Body of pancreas (tissue), 4 donors: Measurements from ENCODE around the gene MAB21L4. TPM values are rescaled to one million over a fixed set of nuclear protein-coding genes. Genes with fewer than 3 reads are reported as not detected.

Experiments used
- ATAC-seq: fragments of 150-250 bp; one replicate; pipeline ENCODE4 v1.9.1; 2016
- DNase-seq, 4 donors: peaks; one replicate each; pipeline ENCODE4 v3.0.0-alpha.2; 2019
- H3K27ac ChIP-seq, 4 donors: fragments of 200-600 bp; sonication (generic); 1 replicate in 3 of 4; 2 replicates in 1 of 4; pipeline versions ENCODE4 v1.5.1 to v1.6.1; 2016 to 2019; ENCODE audit warnings: mild to moderate bottlenecking in 1 of 4, mixed read lengths in 1 of 4, moderate library complexity in 1 of 4
- H3K27me3 ChIP-seq, 2 donors: fragments of 200-600 bp; sonication (generic); one replicate each; pipeline ENCODE4 v1.6.0; 2016; ENCODE audit warnings: mild to moderate bottlenecking in 1 of 2
- H3K36me3 ChIP-seq, 2 donors: fragments of 200-600 bp; sonication (generic); replicated peaks in 1 of 2; 2 replicates each; pipeline ENCODE4 v1.5.1; 2016; ENCODE audit warnings: low read depth in 2 of 2; ENCODE audit not compliant: insufficient read depth in 1 of 2
- H3K4me1 ChIP-seq: fragments of 200-600 bp; sonication (generic); one replicate; pipeline ENCODE4 v1.6.0; 2016
- H3K4me3 ChIP-seq, 2 donors: fragments of 200-600 bp; sonication (generic); 1 replicate in 1 of 2; 2 replicates in 1 of 2; pipeline ENCODE4 v1.5.1; 2016 to 2019
- H3K9me3 ChIP-seq, 3 donors: fragments of 200-600 bp; sonication (generic); 1 replicate in 2 of 3; 2 replicates in 1 of 3; pipeline ENCODE4 v1.5.1; 2016
- CTCF ChIP-seq, 7 experiments: fragments of 450-650 bp in 4 of 7; fragments of 200-600 bp in 3 of 7; sonication (generic) in 3 of 7; IDR thresholded peaks; one replicate each; pipeline ENCODE4 v1.5.1; 2016 to 2019; ENCODE audit warnings: antibody characterized with exemption in 7 of 7
- POLR2A ChIP-seq, 3 donors: fragments of 450-650 bp; IDR thresholded peaks; one replicate each; pipeline ENCODE4 v1.6.1; 2016; ENCODE audit warnings: antibody characterized with exemption in 3 of 3, mild to moderate bottlenecking in 2 of 3
- WGBS, 2 donors: methylation state at CpG; one replicate each; pipeline ENCODE4 v1.1.5; 2017; 5-methylcytosine and 5-hydroxymethylcytosine counted together
- intact Hi-C: fragments of 100-400 bp; cut with DNase I; formaldehyde crosslinking; loops from one replicate; pipeline ENCODE4 v1.15.1; 2023
- total RNA-seq, 2 donors: library from RNA; depleted of rRNA; stranded (reverse); fragments of >200 nt; gene quantifications; one replicate each; pipeline ENCODE4 v1.1.0, GENCODE V29; 2016

The MAB21L4 gene
- total RNA-seq, 2 donors from 2014 or later = 0.26 TPM; not detected in 1

GRCh38 chr2:240885566-240885965, 10.4 kb downstream of the MAB21L4 start:
- Histone ChIP-seq H3K36me3 (no peaks in the 10 kb centered on the region), H3K27me3 (no peaks in the 10 kb centered on the region), H3K4me1 (no peaks in the 10 kb centered on the region), H3K9me3 (no peaks in the 10 kb centered on the region), H3K4me3 (no peak overlapping the region), H3K27ac (no peak overlapping the region)
- WGBS, 2 donors = 70% methylated on average over 1 of the region's 1 CpG
- intact Hi-C loops = no loop called here
- DNase-seq = no peak
- no peak for ATAC-seq
- TF ChIP-seq CTCF (IDR thresholded peaks at IDR 0.05) = no peak

- Histone ChIP-seq H3K9me3 (no peaks in the 10 kb centered on the region), H3K4me1 (no peaks in the 10 kb centered on the region), H3K4me3 (no peak overlapping the region), H3K27me3 (no peaks in the 10 kb centered on the region), H3K27ac (no peak overlapping the region), H3K36me3 (no peaks in the 10 kb centered on the region)
- intact Hi-C loops = no loop called here
- WGBS, 2 donors = 56 to 60% methylated on average over 2 to 3 of the region's 3 CpGs
- no peak for DNase-seq
- TF ChIP-seq CTCF (IDR thresholded peaks at IDR 0.05) (no peak), POLR2A (IDR thresholded peaks at IDR 0.05) (no peak)
- no peak for ATAC-seq
Observed at GRCh38 chr2:240884745-240885144, 11.2 kb downstream of the MAB21L4 start.

GRCh38 chr2:240884221-240884620, 11.7 kb downstream of the MAB21L4 start:
- H3K27me3 ChIP-seq = no peaks in the 10 kb centered on the region
- no peaks in the 10 kb centered on the region for H3K9me3 ChIP-seq
- WGBS, 2 donors = 95 to 100% methylated on average over 2 of the region's 2 CpGs
- TF ChIP-seq POLR2A (IDR thresholded peaks at IDR 0.05) (no peak), CTCF (IDR thresholded peaks at IDR 0.05) (no peak)
- no peak overlapping the region for H3K27ac ChIP-seq
- intact Hi-C loops = no loop called here
- H3K4me1 ChIP-seq = no peaks in the 10 kb centered on the region
- no peak overlapping the region for H3K4me3 ChIP-seq
- peak in 1 of 4 donors; percentile 4 for DNase-seq
- H3K36me3 ChIP-seq = no peaks in the 10 kb centered on the region
- no peak for ATAC-seq

- no peak for TF ChIP-seq POLR2A (IDR thresholded peaks at IDR 0.05)
- TF ChIP-seq CTCF (IDR thresholded peaks at IDR 0.05) = no peak
- peak in 2 of 4 donors; percentile 5 to 9 for DNase-seq
- Histone ChIP-seq H3K27me3 (no peaks in the 10 kb centered on the region), H3K4me1 (no peaks in the 10 kb centered on the region), H3K27ac (no peak overlapping the region), H3K4me3 (no peak overlapping the region), H3K9me3 (no peaks in the 10 kb centered on the region), H3K36me3 (no peaks in the 10 kb centered on the region)
- 53 to 72% methylated on average over 6 of the region's 6 CpGs for WGBS, 2 donors
- intact Hi-C loops = no loop called here
- no peak for ATAC-seq
Observed at GRCh38 chr2:240881913-240882312, 14.0 kb downstream of the MAB21L4 start.

- Histone ChIP-seq H3K27ac (no peak overlapping the region), H3K27me3 (no peaks in the 10 kb centered on the region), H3K4me1 (no peaks in the 10 kb centered on the region), H3K36me3 (no peaks in the 10 kb centered on the region), H3K4me3 (no peak overlapping the region), H3K9me3 (no peaks in the 10 kb centered on the region)
- no peak for TF ChIP-seq CTCF (IDR thresholded peaks at IDR 0.05)
- TF ChIP-seq POLR2A (IDR thresholded peaks at IDR 0.05) = no peak
- intact Hi-C loops = no loop called here
- ATAC-seq = no peak
- 82% methylated on average over 3 to 7 of the region's 7 CpGs for WGBS, 2 donors
- DNase-seq = no peak
Observed at GRCh38 chr2:240879105-240879504, 16.9 kb downstream of the MAB21L4 start.
